Colon (tissue), 2 donors: Measurements from ENCODE around the gene C19orf38.

Experiments
- FAIRE-seq: peaks from 2 replicates; lab custom pipeline; 2012; peaks lifted over from hg19 to GRCh38; lab: Jason Lieb, UNC
- donor health status: control.
- donor health status: control.

C19orf38 gene

DNA sequence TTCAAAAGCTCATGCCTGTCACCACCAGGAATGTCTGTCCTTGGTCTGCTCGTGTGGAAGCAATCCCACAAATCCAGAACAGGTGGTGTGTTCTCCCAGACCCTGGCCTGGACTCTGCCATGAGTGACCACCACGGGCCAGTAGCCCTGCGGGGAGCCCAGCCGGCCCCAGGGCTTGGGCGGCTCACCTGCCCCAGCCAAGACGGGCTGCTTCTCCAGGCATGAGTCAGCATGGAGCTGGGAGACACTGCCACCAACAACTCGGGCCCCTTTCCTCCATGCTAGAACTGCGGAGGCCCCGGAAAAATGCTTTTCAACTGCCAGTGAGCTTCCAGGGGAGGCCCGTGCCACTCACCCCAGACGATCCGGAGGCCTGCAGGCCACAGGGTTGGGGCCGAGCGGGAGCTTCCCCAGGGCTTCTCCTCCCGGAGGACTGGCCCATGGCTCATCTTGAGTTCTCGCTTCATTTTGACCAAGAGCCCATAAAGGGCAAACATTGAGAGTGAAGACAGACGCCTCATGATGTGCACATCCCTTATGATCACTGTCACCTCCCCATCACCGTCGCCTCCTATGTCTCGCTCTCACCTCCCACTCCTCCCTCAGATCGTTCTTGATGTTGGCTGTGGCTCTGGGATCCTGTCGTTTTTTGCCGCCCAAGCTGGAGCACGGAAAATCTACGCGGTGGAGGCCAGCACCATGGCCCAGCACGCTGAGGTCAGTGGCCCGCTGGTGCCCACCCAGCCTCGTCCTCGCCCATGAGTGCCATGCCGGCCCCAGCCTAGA, 63.6 kb downstream of the C19orf38 start:
- FAIRE-seq = no peak

DNA sequence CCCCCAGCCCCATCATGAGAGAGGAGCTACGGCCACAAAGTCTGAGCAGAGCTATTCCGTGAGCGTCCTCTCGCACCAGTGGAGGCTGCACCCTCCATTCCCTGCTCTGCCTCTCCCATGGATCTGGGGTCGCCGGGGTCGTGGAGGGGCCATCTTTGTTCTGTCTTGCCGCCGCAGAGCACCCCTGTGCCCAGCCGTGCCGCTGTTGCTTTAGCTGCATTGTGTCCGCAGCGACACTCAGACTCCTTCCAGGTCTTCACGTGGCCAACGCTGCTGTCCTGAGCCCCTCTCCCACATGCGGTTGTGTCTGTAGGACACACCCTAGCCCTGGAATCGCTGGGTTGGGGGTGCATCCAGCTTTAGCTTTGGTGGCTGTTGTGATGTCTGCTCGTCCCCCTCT, 64.4 kb downstream of the C19orf38 start:
- FAIRE-seq = no peak

DNA sequence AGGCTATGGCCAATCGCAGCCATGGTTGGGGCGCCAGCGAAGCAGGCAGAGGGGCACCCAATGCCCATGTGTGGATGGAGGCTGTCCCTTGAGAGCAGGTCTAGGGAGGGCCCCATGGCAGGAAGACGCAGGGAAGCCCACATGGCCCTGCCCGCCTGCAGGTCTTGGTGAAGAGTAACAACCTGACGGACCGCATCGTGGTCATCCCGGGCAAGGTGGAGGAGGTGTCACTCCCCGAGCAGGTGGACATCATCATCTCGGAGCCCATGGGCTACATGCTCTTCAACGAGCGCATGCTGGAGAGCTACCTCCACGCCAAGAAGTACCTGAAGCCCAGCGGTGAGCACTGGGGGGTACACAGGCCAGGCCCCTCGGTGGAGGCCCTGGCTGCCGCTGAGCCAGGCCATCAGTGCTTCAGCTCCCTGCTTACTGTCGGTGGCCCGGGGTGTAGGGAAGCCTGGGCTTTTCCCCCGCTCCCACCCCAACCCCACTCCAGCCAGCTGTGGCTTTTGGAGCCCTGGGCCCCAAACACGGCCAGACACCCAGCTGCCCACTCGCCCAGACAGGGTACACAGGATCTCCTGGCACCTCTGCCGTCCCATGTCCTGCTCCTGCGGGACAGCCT, 65.6 kb downstream of the C19orf38 start:
- no peak for FAIRE-seq

DNA sequence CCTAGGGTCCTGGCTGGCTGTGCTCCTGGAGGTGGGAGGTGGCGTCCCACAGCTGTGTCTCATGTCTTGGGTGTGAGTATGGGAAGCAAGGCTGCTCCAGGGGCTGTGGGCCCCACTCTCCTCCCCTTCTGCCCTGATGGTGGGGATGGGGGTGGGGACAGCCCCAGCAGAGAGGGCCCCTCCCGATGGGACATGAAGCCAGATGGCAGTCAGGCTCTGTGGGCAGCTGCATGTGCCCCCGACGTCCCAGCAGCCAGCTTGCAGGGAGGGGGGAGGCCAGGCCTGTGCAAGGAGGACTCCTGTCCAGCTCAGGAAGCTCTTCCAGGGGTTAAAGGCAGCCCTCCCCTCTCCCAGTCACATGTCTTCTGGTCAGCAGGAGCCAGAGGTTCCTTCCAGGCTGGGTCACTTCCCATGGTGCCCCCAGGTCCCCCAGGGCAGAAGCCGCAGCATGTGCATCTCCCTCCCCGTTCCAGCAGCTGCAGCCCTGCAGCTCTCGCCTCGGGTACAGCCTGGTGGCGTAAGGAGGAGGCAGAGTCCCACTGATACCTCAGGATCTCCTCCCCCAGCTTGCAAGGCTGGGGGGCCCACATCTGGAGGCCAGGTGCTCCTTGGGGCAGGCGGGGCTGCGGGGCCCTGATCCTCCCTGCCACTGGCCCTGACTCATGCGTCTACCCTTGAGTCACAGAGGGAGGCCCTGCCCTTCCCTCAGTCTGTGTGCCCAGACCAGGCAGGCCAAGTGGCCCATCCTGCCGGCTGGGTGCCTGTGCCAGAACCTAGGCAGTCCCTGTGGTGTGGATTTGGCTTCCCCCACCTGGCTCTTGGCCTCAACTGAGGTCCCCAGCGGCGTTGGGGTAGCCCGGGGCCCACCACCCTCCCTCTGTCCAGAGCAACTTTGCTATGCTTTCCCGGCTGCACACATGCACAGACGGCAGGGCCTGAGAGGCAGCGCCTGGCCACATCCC, 67.2 kb downstream of the C19orf38 start:
- no peak for FAIRE-seq

DNA sequence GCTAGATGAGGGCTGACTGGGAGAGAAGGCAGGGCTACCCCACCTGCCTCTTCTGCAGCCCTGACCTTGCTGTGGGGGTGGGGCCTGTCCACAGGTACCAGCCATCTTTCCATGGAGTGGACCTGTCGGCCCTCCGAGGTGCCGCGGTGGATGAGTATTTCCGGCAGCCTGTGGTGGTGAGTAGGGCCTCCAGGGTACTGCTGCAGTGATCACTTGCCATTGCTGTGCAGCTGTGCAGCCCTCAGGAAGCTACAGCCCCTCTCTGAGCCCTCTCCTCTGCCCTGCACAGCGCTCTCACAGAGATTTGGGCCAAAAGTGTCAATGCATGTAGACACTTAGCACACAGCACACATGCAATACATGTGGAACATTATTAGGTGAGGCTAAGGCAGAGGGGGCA, 68.4 kb downstream of the C19orf38 start:
- FAIRE-seq = no peak

DNA sequence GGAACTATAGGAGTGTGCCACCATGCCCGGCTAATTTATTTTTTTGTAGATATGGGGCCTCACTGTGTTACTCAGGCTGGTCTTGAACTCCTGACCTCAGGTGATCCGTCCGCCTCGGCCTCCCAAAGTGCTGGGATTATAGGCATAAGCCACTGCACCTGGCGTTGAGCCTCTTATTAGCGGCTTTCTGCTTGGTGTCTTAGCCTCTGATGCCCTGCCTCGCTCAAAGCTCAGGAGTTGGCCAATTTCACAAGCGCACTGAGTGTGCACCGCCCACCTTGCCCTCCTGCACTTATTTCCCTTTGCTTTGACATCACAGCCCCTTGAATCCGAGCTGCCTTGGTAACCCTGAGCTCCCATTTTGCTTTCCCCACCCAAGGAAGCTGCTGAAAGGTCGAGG, 70.1 kb downstream of the C19orf38 start:
- FAIRE-seq = no peak
